Cardiac fibroblast (primary cell): ENCODE measurements around the gene SLC5A1.
"Not testable (repeated sequence)": the region's sequence is repeated elsewhere in the genome, so short reads cannot be mapped to it uniquely, and the experiment has no call there.

Source experiments
- DNase-seq, 2 donors: peaks; one replicate each; pipeline versions ENCODE4 v3.0.0 to v3.0.0-alpha.2; 2010; ENCODE audit warnings: low read depth in 2 of 2
- H3K4me3 ChIP-seq, 2 donors: replicated peaks in 1 of 2; 1 replicate in 1 of 2; 2 replicates in 1 of 2; pipeline ENCODE4 v1.5.1; 2011; ENCODE audit warnings: low read depth in 2 of 2, low read length in 2 of 2, mild to moderate bottlenecking in 2 of 2, moderate library complexity in 1 of 2
- CTCF ChIP-seq: IDR thresholded peaks from one replicate; pipeline ENCODE4 v1.5.1; 2011; ENCODE audit warnings: low read depth, mild to moderate bottlenecking, low read length, inconsistent platforms

SLC5A1 gene

GRCh38 chr22:32157632-32158031, 114.6 kb downstream of the SLC5A1 start:
- H3K4me3 ChIP-seq, DNase-seq: not testable (repeated sequence)

- no peak for DNase-seq
- no peak within 1 kb of the TSS for H3K4me3 ChIP-seq
- no peak for TF ChIP-seq CTCF
Observed at GRCh38 chr22:32158712-32159533, 115.9 kb downstream of the SLC5A1 start, which contains the start of gene C22orf42. C22orf42 (minus strand) TSS chr22:32159303; CDS start chr22:32159215, 88 bp downstream.

GRCh38 chr22:32160411-32160810, 117.3 kb downstream of the SLC5A1 start:
- H3K4me3 ChIP-seq, DNase-seq: not testable (repeated sequence)
